HepG2 (cell line): Measurements from ENCODE around the gene MIER2. TPM values are rescaled to one million over a fixed set of nuclear protein-coding genes. Genes with fewer than 3 reads are reported as not detected.

Experiments used
- ATAC-seq: fragments of 200-7000 bp; cut with Tn5 transposase; 3 replicates; pipeline ENCODE4 v1.9.1; 2020; ENCODE audit warnings: mild to moderate bottlenecking, moderate library complexity
- BruUV-seq: library from RNA; stranded (reverse); fragments of 400-500 nt; replicated peaks from 2 replicates; lab custom pipeline; 2021; lab: Mats Ljungman, UMichigan
- CTCF ChIA-PET: fragments of 300-600 bp; formaldehyde crosslinking; extraction: SDS; loops from one replicate; lab custom pipeline; 2021; ENCODE audit warnings: low total read pairs, inconsistent platforms, low intra/inter-chr PET ratio; lab: Yijun Ruan, JAX
- POLR2A ChIA-PET: fragments of 350-600 bp; sonication (Branson Sonifier 250); formaldehyde crosslinking; loops from one replicate; lab custom pipeline; 2020; ENCODE audit warnings: antibody characterized with exemption, inconsistent platforms; lab: Yijun Ruan, JAX
- DNase-seq: peaks from one replicate; pipeline ENCODE4 v3.0.0-alpha.2; 2015; ENCODE audit warnings: low spot score
- FAIRE-seq: peaks from 3 replicates; lab custom pipeline; 2011; peaks lifted over from hg19 to GRCh38; lab: Jason Lieb, UNC
- H2AFZ ChIP-seq: one replicate; pipeline ENCODE4 v1.6.1; 2011; ENCODE audit warnings: low read length, inconsistent platforms
- H3K27ac ChIP-seq: fragments of 300-600 bp; 3 replicates; pipeline ENCODE4 v1.8.0; 2011; ENCODE audit warnings: mixed run types, mild to moderate bottlenecking, mixed read lengths, low read length, inconsistent platforms; ENCODE audit not compliant: insufficient read depth; ENCODE audit errors: extremely low read length
- H3K27me3 ChIP-seq, 2 experiments: fragments of 200-600 bp in 1 of 2; 2 replicates in 1 of 2; 3 replicates in 1 of 2; pipeline versions ENCODE4 v1.6.0 to v1.8.0; 2011; ENCODE audit warnings: low read length in 2 of 2, mild to moderate bottlenecking in 2 of 2, moderate library complexity in 2 of 2, inconsistent platforms in 1 of 2; ENCODE audit not compliant: insufficient read depth in 2 of 2, control insufficient read depth in 1 of 2
- H3K36me3 ChIP-seq, 2 experiments: fragments of 200-600 bp in 1 of 2; replicated peaks in 1 of 2; 2 replicates in 1 of 2; 3 replicates in 1 of 2; pipeline versions ENCODE4 v1.5.1 to v1.8.0; 2011; ENCODE audit warnings: low read length in 2 of 2, inconsistent platforms in 1 of 2; ENCODE audit not compliant: insufficient read depth in 2 of 2, control insufficient read depth in 1 of 2
- H3K4me1 ChIP-seq: 2 replicates; pipeline ENCODE4 v1.5.1; 2012; ENCODE audit warnings: low read length, inconsistent platforms; ENCODE audit not compliant: insufficient read depth
- H3K4me2 ChIP-seq: 2 replicates; pipeline ENCODE4 v1.6.0; 2011; ENCODE audit warnings: low read depth, low read length, inconsistent platforms
- H3K4me3 ChIP-seq, 3 experiments: fragments of 200-600 bp in 1 of 3; sonication (generic), shearing (Covaris generic) in 1 of 3; replicated peaks in 1 of 3; 2 replicates each; pipeline ENCODE4 v1.5.1; 2011 to 2016; ENCODE audit warnings: low read length in 3 of 3, inconsistent platforms in 2 of 3, low read depth in 2 of 3, mild to moderate bottlenecking in 2 of 3, control low read depth in 1 of 3, mixed read lengths in 1 of 3; ENCODE audit not compliant: insufficient read depth in 1 of 3
- H3K79me2 ChIP-seq: one replicate; pipeline ENCODE4 v1.6.1; 2011; ENCODE audit warnings: low read length, inconsistent platforms; ENCODE audit not compliant: insufficient read depth
- H3K9ac ChIP-seq: 2 replicates; pipeline ENCODE4 v1.6.0; 2011; ENCODE audit warnings: mild to moderate bottlenecking, low read depth, low read length, inconsistent platforms; ENCODE audit not compliant: insufficient read depth
- H3K9me3 ChIP-seq: 2 replicates; pipeline ENCODE4 v1.5.1; 2012; ENCODE audit warnings: mild to moderate bottlenecking, low read length
- H4K20me1 ChIP-seq: 2 replicates; pipeline ENCODE4 v1.6.0; 2011; ENCODE audit warnings: inconsistent platforms, mild to moderate bottlenecking, low read length, moderate library complexity; ENCODE audit not compliant: insufficient read depth
- AGO2 ChIP-seq: fragments of 200-400 bp; formaldehyde crosslinking; optimal IDR thresholded peaks from 2 replicates; pipeline ENCODE3; 2017; ENCODE audit warnings: mild to moderate bottlenecking, low read depth, low read length, moderate library complexity
- EP300 ChIP-seq, 3 experiments: sonication (generic) in 1 of 3; formaldehyde crosslinking in 1 of 3; IDR thresholded peaks; 2 replicates each; pipeline versions ENCODE4 v1.5.1 to v1.6.1; 2011 to 2020; ENCODE audit warnings: low read depth in 2 of 3, low read length in 2 of 3, borderline replicate concordance in 1 of 3, improper control_type of control experiment in 1 of 3, mild to moderate bottlenecking in 1 of 3, missing genetic modification reagents in 1 of 3, moderate library complexity in 1 of 3
- HNF1A ChIP-seq, 2 experiments: sonication (generic) in 1 of 2; formaldehyde crosslinking in 1 of 2; IDR thresholded peaks; 2 replicates each; pipeline versions ENCODE4 v1.4.0 to v1.6.1; 2016 to 2020; ENCODE audit warnings: borderline replicate concordance in 1 of 2, low read depth in 1 of 2, mild to moderate bottlenecking in 1 of 2, missing genetic modification reagents in 1 of 2
- MEIS2 ChIP-seq: sonication (generic); formaldehyde crosslinking; IDR thresholded peaks from 2 replicates; pipeline ENCODE4 v1.9.0; 2021; ENCODE audit warnings: mild to moderate bottlenecking, missing genetic modification reagents
- MXI1 ChIP-seq: IDR thresholded peaks from 3 replicates; pipeline ENCODE4 v1.6.1; 2012; ENCODE audit warnings: low read depth, low read length, inconsistent platforms, borderline replicate concordance
- SP2 ChIP-seq: sonication (generic); formaldehyde crosslinking; IDR thresholded peaks from 2 replicates; pipeline ENCODE4 v1.5.1; 2020; ENCODE audit warnings: mild to moderate bottlenecking, missing genetic modification reagents
- TCF7 ChIP-seq: sonication (generic); IDR thresholded peaks from 2 replicates; pipeline ENCODE4 v1.6.1; 2016; ENCODE audit warnings: antibody characterized with exemption, low read depth
- TEF ChIP-seq: sonication (generic); formaldehyde crosslinking; IDR thresholded peaks from 2 replicates; pipeline ENCODE4 v1.5.0; 2020; ENCODE audit warnings: missing genetic modification reagents
- ZBTB10 ChIP-seq: sonication (generic); formaldehyde crosslinking; IDR thresholded peaks from 2 replicates; pipeline ENCODE4 v1.4.0; 2020; ENCODE audit warnings: missing genetic modification reagents, borderline replicate concordance
- ZBTB33 ChIP-seq: sonication (generic); formaldehyde crosslinking; IDR thresholded peaks from 2 replicates; pipeline ENCODE4 v1.4.0; 2020; ENCODE audit warnings: missing genetic modification reagents
- ZNF143 ChIP-seq: sonication (generic); formaldehyde crosslinking; IDR thresholded peaks from 2 replicates; pipeline ENCODE4 v1.4.0; 2020; ENCODE audit warnings: missing genetic modification reagents
- ZNF629 ChIP-seq: sonication (generic); formaldehyde crosslinking; conservative IDR thresholded peaks from 2 replicates; pipeline ENCODE4 v1.5.0; 2020; ENCODE audit warnings: missing genetic modification reagents
- WGBS: methylation state at CpG from one replicate; pipeline ENCODE4 v1.1.6; 2017; ENCODE audit warnings: low lambda C conversion rate; 5-methylcytosine and 5-hydroxymethylcytosine counted together
- in situ Hi-C: cut with HindIII; loops from 2 replicates; pipeline ENCODE4 v1.10.0; 2017; ENCODE audit warnings: low pct_unique_long_range_greater_than_20kb; ENCODE audit not compliant: extremely low pct_ligation_motif_present
- intact Hi-C: fragments of 100-400 bp; cut with micrococcal nuclease; formaldehyde crosslinking; loops from one replicate; pipeline ENCODE4 v1.10.0; 2022; ENCODE audit not compliant: unreplicated experiment
- polyA plus RNA-seq, 8 experiments: library from polyadenylated mRNA; depleted of rRNA in 3 of 8; stranded (reverse) in 7 of 8; unstranded in 1 of 8; fragments of >200 nt; fragmentation: Illumina TruSeq in 4 of 8; extraction: Trizol in 4 of 8; gene quantifications; 2 replicates each; pipeline versions ENCODE4 v1.2.1 to v1.2.3, GENCODE V29; 2011 to 2016; ENCODE audit warnings: low read depth in 4 of 8, missing spikeins in 1 of 8, mixed read lengths in 1 of 8; ENCODE audit not compliant: insufficient read depth in 1 of 8
- total RNA-seq, 5 experiments: library from RNA; depleted of rRNA; stranded (reverse); fragments of >200 nt; fragmentation: Illumina TruSeq; extraction: Trizol; gene quantifications; 2 replicates each; pipeline ENCODE4 v1.2.3, GENCODE V29; 2016; ENCODE audit warnings: low read depth in 1 of 5

MIER2 gene
- total and polyA plus RNA-seq, 2 of the 13 experiments (the other 11 are each of a cell fraction or from before 2014, with no cell fraction given): 9.6 to 25.7 TPM

GRCh38 chr19:336067-336614 is 8.5 kb downstream of the MIER2 start:
- no peak for DNase-seq
- Histone ChIP-seq H3K36me3 (peaks cover 10 to 21% of the 10 kb centered on the region in 2 experiments; a peak in 4 of 5 replicates), H3K27me3 (no peaks in the 10 kb centered on the region), H3K79me2 (peaks cover 62% of the 10 kb centered on the region), H3K27ac (no peak overlapping the region), H4K20me1 (peaks cover 50% of the 10 kb centered on the region), H3K4me1 (peaks cover 44% of the 10 kb centered on the region), H3K9me3 (no peaks in the 10 kb centered on the region), H3K4me3 (no peak overlapping the region), H3K9ac (no peak overlapping the region), H3K4me2 (no peak overlapping the region), H2AFZ (no peak overlapping the region)
- in situ Hi-C loops (no loop called here), intact Hi-C loops (no loop called here)
- ATAC-seq: no peak
- POLR2A ChIA-PET: no interaction called here
- 98% methylated on average over 11 of the region's 20 CpGs for WGBS
- FAIRE-seq: no peak
- CTCF ChIA-PET: no interaction called here
- no TSS peak for BruUV-seq
- TF ChIP-seq ZNF629 (CRISPR knock-in tag) (no peak), ZBTB10 (CRISPR knock-in tag) (no peak), HNF1A (IDR thresholded peaks at IDR 0.05; ENCODE audit: low read depth) (no peak), HNF1A (CRISPR knock-in tag; IDR thresholded peaks at IDR 0.05; ENCODE audit: borderline replicate concordance) (0 out of 2 replicates have a peak, but pooled peaks have one; percentile 33), TEF (CRISPR knock-in tag) (no peak), MEIS2 (CRISPR knock-in tag) (no peak), TCF7 (no peak), SP2 (CRISPR knock-in tag) (no peak), MXI1 (no peak), AGO2 (peak; percentile 24), EP300 (IDR thresholded peaks at IDR 0.05; ENCODE audit: low read depth in 2 of 2, low read length in 2 of 2) (no peak), EP300 (CRISPR knock-in tag; IDR thresholded peaks at IDR 0.05; ENCODE audit: borderline replicate concordance) (no peak), ZBTB33 (peak; percentile 8; the same call in 1 of the 2 replicates), ZNF143 (CRISPR knock-in tag) (no peak)
